HG03103 (cell line): ENCODE results near the gene ZFAND4.
"Not testable (repeated sequence)": the region's sequence is repeated elsewhere in the genome, so short reads cannot be mapped to it uniquely, and the experiment has no call there.

Experiments
- ATAC-seq: cut with Tn5 transposase; IDR thresholded peaks from one replicate; pipeline ENCODE4 v1.9.1; 2021; ENCODE audit warnings: low read depth; ENCODE audit not compliant: unreplicated experiment

The ZFAND4 gene

GRCh38 chr10:45672181-45673073 is at the start of gene ZFAND4:
Gene ZFAND4 (minus strand): TSS chr10:45672772. CDS start chr10:45663725, 9,047 bp downstream.
- peak; percentile 97 for ATAC-seq

GRCh38 chr10:45721503-45721902 is 48.9 kb upstream of the ZFAND4 start:
- ATAC-seq = not testable (repeated sequence)

DNA sequence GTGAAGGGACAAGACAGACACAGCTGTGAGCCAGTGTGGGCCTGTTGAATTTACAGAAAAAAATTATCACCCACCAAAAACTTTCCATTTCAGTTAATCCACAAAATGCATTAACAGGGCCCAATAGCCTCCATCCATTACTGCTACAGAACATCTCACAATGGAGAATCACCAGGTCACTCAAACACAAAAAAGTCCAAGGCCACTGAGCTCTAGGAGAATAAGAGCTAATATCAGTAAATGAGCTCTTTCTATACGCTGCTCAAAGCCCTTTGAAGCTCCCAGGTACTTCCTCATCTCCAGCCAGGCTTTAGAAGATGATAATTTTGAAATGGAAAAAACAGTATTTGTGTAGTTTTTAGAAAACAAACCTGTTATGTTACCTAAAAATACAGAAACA is 45.1 kb upstream of the ZFAND4 start:
- ATAC-seq = not testable (repeated sequence)

DNA sequence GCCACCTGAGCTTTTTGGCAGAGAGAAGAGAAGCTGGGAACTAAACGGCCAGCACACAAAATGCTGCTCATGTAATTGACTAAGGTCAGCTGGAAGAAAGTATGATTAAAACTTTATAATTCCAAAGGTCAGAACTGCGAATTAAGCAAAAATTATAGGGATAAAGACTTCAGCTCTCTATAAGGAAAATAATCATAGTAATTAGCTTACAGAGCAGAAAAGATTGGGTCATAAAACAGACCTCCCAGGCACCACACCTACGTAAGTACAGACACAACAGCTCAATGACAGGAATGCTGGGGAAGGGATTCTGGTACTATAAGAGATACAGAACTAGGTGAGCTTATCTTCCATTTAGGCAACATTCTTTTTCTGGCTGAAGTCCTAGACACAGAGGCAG is 44.5 kb upstream of the ZFAND4 start:
- not testable (repeated sequence) for ATAC-seq

- not testable (repeated sequence) for ATAC-seq
Observed at GRCh38 chr10:45711223-45711622, 38.7 kb upstream of the ZFAND4 start.

DNA sequence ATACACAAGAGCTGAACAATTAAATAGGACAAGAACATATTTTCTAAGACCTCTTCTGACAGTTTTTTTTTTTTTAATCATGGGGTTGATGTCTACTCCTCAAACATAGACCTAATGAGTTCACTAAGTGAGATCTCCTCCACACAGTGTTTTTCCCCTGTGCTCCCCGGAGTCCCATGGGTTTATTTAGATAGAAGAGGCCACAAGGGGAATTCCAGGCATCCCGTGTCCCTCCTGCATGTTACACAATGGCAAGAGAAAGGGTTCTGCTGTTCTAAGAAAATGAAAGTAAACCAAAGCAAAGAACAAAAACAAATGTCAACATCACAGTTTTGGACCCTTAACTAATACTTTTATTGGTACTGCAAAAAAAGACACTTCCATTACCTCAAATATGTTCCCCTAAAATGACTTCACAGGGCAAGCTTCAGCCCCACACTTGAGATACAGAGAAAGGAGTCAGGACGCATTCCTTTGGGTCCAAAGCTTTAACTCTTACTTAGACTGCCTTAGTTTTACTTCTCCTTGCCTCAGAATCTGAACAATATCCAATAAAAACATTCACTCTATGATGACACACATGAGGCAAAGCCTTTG is 37.7 kb upstream of the ZFAND4 start:
- ATAC-seq = not testable (repeated sequence)

- not testable (repeated sequence) for ATAC-seq
Observed at GRCh38 chr10:45678467-45678866, 5.9 kb upstream of the ZFAND4 start.

- ATAC-seq = no peak
Observed at GRCh38 chr10:45675388-45675787, 2.8 kb upstream of the ZFAND4 start.

DNA sequence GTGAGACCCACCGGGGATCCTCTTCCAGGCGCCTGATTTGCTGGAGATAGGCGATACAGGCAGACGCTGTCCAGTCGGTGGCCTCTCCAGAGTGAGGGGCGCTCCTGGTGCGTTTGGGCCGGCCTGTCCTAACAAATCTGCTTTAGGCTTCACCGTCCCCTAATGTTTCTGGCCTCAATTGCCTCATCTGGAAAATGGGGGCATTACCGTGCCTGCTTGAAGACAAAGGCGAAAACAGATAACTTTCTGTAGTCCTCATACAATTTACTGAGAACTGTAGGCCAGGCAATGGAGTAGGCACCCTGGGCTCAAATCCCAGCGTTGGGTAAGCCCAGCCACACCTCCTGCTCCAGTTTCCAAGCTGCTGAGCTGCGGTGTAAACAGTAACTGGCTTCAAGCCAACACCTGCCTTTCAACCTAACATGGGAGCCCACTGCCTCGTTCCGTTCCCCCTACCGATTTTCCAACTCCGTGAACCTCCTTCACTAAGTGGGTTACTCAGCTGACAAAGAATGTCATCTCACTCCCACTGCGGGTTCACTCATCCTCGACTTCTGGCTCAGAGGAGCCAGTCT is 589 bp upstream of the ZFAND4 start:
- no peak for ATAC-seq

GRCh38 chr10:45671300-45671699 is 1.3 kb downstream of the ZFAND4 start:
- ATAC-seq = not testable (repeated sequence)

DNA sequence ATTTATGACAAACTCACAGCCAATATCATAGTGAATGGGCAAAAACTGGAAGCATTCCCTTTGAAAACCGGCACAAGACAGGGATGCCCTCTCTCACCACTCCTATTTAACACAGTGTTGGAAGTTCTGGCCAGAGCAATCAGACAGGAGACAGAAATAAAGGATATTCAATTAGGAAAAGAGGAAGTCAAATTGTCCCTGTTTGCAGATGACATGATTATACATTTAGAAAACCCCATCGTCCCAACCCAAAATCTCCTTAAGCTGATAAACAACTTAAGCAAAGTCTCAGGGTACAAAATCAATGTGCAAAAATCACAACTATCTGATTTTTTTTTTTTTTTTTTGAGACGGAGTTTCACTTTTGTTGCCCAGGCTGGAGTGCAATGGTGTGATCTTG is 2.7 kb downstream of the ZFAND4 start:
- not testable (repeated sequence) for ATAC-seq

DNA sequence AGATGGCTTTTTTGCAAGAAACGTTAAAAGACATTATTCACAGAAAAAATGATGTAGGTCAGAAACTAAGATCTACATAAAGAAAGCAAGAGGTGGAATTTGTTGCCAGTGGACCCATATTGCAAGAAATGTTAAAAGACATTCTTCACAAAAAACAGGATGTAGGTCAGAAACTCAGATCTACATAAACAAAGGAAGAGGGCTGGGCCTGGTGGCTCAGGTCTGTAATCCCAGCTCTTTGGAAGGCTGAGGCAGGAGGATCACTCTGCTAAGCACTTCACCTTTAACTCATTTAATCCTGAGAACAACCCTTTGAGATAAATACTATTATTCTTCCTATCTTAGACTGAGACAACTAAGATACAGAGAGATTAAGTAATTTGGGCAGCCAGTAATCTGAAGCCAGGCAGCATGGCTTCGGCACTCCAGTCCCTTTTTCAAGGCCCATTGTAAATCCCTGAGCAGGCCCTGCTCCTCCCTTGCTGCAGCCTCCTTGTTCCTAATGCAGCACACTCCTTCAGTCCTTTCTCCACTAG is 11.6 kb downstream of the ZFAND4 start:
- ATAC-seq = no peak

DNA sequence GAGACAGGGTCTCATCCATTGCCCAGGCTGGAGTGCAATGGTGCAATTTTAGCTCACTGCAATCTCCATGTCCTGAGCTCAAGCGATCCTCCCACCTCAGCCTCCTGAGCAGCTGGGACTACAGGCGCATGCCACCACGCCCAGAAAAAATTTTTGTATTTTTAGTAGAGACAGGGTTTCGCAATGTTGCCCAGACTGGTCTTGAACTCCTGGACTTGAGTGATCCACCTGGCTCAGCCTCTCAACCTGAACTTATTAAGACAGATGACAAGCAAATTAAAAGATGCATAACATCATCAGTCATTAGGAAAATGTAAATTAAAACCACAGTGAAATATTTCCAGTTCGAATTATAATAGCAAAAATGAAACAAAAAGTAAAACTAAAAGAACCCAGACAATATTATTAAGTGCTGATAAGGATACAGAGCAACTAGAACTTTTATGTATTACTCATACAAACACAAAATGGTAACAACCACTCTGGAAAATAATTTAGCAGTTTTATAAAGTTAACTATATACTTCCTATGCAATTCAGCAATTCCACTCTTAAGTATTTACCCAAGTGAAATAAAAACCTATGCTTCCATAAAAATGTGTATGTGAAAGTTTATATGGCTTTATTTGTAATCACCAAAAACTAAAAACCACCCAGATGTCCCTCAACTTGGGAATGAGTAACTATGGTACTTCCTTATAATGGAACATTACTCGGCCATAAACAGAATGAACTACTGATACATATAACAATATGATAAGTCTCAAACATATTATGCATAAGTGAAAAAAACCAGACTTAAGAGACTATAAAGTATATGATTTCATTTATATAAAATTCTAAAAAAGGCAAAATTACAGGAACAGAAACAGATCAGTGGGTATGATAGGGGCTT is 15.3 kb downstream of the ZFAND4 start:
- ATAC-seq = no peak

DNA sequence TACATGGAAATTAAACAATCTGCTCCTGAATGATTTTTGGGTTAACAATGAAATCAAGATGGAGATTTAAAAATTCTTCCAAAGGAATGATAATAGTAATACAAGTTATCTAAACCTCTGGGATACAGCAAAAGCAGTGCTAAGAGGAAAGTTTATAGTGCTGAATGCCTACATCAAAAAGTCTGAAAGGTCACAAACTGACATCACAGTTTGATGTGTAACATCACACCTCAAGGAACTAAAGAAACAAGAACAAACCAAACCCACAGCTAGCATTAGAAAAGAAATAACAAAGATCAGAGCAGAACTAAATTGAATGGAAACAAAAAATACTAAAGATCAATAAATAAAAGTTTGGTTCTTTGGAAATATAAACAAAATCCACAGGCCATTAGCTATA is 17.4 kb downstream of the ZFAND4 start:
- ATAC-seq = no peak

GRCh38 chr10:45654753-45655141 is 17.8 kb downstream of the ZFAND4 start:
- not testable (repeated sequence) for ATAC-seq

- ATAC-seq = no peak
Observed at GRCh38 chr10:45653454-45653853, 19.1 kb downstream of the ZFAND4 start.

DNA sequence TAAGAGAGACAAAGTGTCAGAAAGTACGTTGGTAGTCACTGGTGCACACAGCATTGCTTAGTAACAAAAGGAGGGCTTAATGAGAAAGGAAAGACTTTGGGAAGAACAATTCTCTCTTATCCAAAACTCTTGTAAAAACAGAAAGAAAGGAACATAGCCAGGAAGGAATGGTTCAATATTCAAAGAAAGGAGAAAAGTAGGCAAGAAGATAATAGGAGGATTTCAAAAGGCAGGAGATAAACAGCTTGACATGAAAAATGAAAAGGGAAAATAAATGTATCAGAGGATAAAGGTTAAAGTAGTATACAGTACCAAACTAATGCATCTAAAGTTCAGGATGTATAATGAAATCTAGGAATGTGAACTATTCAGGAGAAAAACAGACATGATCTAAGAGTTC is 20.1 kb downstream of the ZFAND4 start:
- ATAC-seq = no peak

GRCh38 chr10:45649296-45649695 is 23.3 kb downstream of the ZFAND4 start:
- ATAC-seq = no peak

- ATAC-seq = no peak
Observed at GRCh38 chr10:45647118-45647517, 25.5 kb downstream of the ZFAND4 start.

GRCh38 chr10:45646384-45647050 is 26.1 kb downstream of the ZFAND4 start:
- ATAC-seq = no peak
